ENCODE results near the gene PRDM16. TPM values are rescaled to one million over a fixed set of nuclear protein-coding genes. Genes with fewer than 3 reads are reported as not detected.

PRDM16 gene
- total RNA-seq, 1 experiment from 2014 or later, result 22.3 TPM

DNA sequence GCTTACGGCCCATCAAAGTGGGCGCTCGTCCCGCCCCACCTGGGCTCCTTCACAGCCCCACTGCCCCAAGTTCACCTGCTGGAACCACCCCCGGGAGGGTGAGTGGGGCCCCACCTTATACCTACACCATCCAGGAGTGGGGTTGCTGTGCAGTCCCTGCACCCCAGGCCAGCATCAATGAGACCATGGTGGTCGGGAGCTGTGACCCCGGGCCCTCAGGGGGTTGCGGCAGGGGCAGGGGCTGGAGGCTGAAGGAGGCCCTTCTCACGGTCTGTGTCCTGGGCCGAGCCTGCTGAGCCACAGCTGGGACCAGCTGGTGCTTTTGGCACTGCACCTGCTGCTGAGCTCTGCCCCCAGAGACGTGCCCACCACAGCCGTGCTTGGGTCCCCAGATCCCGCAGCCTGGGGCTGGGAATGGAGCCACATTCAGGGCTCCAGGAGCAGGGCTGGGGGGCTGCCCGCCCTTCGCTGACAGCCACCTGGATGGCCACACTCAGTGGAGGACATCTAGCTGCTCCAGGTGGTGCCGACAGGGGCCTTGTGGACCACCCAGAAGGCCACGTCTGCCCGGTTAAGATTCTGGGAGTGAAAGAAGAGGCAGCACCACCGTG lies 30.3 kb upstream of the PRDM16 start:
- Histone ChIP-seq H3K27ac (ENCODE audit: low read length) (no peak overlapping the region), H3K4me1 (ENCODE audit: control insufficient read depth, insufficient read depth, low read length) (no peaks in the 10 kb centered on the region), H3K27me3 (ENCODE audit: control insufficient read depth, insufficient read depth, low read length) (peaks cover 7% of the 10 kb centered on the region), H3K36me3 (ENCODE audit: control insufficient read depth, insufficient read depth, low read length) (no peaks in the 10 kb centered on the region), H3K4me3 (ENCODE audit: low read depth in 2 of 2, low read length in 2 of 2) (no peak overlapping the region), H3K9me3 (ENCODE audit: control insufficient read depth, insufficient read depth, low read depth, low read length) (no peaks in the 10 kb centered on the region)
- BruUV-seq (replicated peaks), result no TSS peak
- TF ChIP-seq POLR2AphosphoS5 (IDR thresholded peaks at IDR 0.05; ENCODE audit: low read depth, low read length) (no peak), TCF7L2 (IDR thresholded peaks at IDR 0.05; ENCODE audit: low read depth, low read length) (no peak), CTCF (IDR thresholded peaks at IDR 0.05) (no peak), REST (IDR thresholded peaks at IDR 0.05; ENCODE audit: insufficient read depth in 1 of 2, low read depth in 2 of 2, low read length in 1 of 2) (no peak), SIN3A (IDR thresholded peaks at IDR 0.05; ENCODE audit: borderline replicate concordance, insufficient read depth, low read depth, low read length) (no peak)
- ATAC-seq, result no peak
- POLR2A ChIA-PET, result no interaction called here
- CTCF ChIA-PET, result no interaction called here
- intact Hi-C loops (cut with micrococcal nuclease; ENCODE audit: unreplicated experiment), result no loop called here
- in situ Hi-C loops (cut with HindIII; ENCODE audit: low pct_unique_long_range_greater_than_20kb, low sequenced_read_pairs), result no loop called here
- DNase-seq (ENCODE audit: low read depth, low spot score), result no peak

DNA sequence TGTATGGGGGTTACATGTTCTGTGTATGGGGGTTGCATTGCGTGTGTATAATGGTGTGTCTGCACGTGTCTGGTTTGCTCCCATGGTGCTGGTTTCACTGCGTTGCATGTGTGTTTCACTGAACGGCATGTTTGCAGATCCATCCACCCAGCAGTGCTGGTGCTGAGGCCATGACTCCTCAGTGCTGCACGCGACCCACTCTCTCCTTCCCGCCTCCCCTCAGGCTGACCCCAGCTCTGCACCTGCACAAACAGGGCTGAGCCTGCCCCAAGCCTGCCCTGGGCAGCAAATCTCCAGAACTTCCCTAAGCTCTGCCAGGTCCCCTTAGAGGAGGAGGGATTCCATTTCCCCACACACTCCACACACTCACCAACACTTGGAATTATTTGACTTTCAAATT lies 29.0 kb upstream of the PRDM16 start:
- in situ Hi-C loops (cut with HindIII; ENCODE audit: low pct_unique_long_range_greater_than_20kb, low sequenced_read_pairs), result no loop called here
- Histone ChIP-seq H3K27me3 (ENCODE audit: control insufficient read depth, insufficient read depth, low read length) (peaks cover 5% of the 10 kb centered on the region; the same call in 1 of the 2 replicates), H3K9me3 (ENCODE audit: control insufficient read depth, insufficient read depth, low read depth, low read length) (no peaks in the 10 kb centered on the region), H3K36me3 (ENCODE audit: control insufficient read depth, insufficient read depth, low read length) (no peaks in the 10 kb centered on the region), H3K4me1 (ENCODE audit: control insufficient read depth, insufficient read depth, low read length) (no peaks in the 10 kb centered on the region), H3K27ac (ENCODE audit: low read length) (no peak overlapping the region), H3K4me3 (ENCODE audit: low read depth in 2 of 2, low read length in 2 of 2) (no peak overlapping the region)
- no TSS peak for BruUV-seq (replicated peaks)
- intact Hi-C loops (cut with micrococcal nuclease; ENCODE audit: unreplicated experiment), result no loop called here
- TF ChIP-seq CTCF (IDR thresholded peaks at IDR 0.05) (no peak), POLR2AphosphoS5 (IDR thresholded peaks at IDR 0.05; ENCODE audit: low read depth, low read length) (no peak)
- POLR2A ChIA-PET, result no interaction called here
- ATAC-seq (no peak), DNase-seq (ENCODE audit: low read depth, low spot score) (no peak)
- CTCF ChIA-PET, result no interaction called here
